DMS 273 (cell line): Measurements from ENCODE around the gene MCF2L.
"Not testable (repeated sequence)": the region's sequence is repeated elsewhere in the genome, so short reads cannot be mapped to it uniquely, and the experiment has no call there.

Experiments used
- DNase-seq: peaks from one replicate; lab custom pipeline; 2025; ENCODE audit not compliant: unreplicated experiment; lab: John Stamatoyannopoulos, UW

Gene MCF2L

GRCh38 chr13:113091891-113092775 lies 123.1 kb downstream of the MCF2L start:
- no peak for DNase-seq

GRCh38 chr13:113092776-113093579 lies 124.0 kb downstream of the MCF2L start:
- DNase-seq = no peak

GRCh38 chr13:113093580-113094409 lies 124.8 kb downstream of the MCF2L start:
- no peak for DNase-seq

- no peak for DNase-seq
Observed at GRCh38 chr13:113094410-113094800, 125.4 kb downstream of the MCF2L start.

GRCh38 chr13:113095146-113096051 lies 126.4 kb downstream of the MCF2L start:
- no peak for DNase-seq

GRCh38 chr13:113096052-113096744 lies 127.2 kb downstream of the MCF2L start:
- DNase-seq = no peak

GRCh38 chr13:113096745-113097305 lies 127.8 kb downstream of the MCF2L start:
- no peak for DNase-seq

- DNase-seq = no peak
Observed at GRCh38 chr13:113097651-113098050, 128.6 kb downstream of the MCF2L start.

- DNase-seq = no peak
Observed at GRCh38 chr13:113098162-113098732, 129.2 kb downstream of the MCF2L start.

- DNase-seq = no peak
Observed at GRCh38 chr13:113099142-113099541, 130.1 kb downstream of the MCF2L start.

GRCh38 chr13:113102302-113102701 lies 133.3 kb downstream of the MCF2L start:
- DNase-seq = not testable (repeated sequence)

- no peak for DNase-seq
Observed at GRCh38 chr13:113102727-113103126, 133.7 kb downstream of the MCF2L start.

GRCh38 chr13:113103646-113104045 lies 134.6 kb downstream of the MCF2L start:
- no peak for DNase-seq

GRCh38 chr13:113105032-113105920 lies 136.3 kb downstream of the MCF2L start, which contains the start of gene F7:
TSS of gene F7 (plus strand) at chr13:113105791. CDS start at chr13:113105842, 51 bp downstream.
- no peak for DNase-seq

- DNase-seq = no peak
Observed at GRCh38 chr13:113105921-113106452, 137.0 kb downstream of the MCF2L start.

- no peak for DNase-seq
Observed at GRCh38 chr13:113106711-113107351, 137.8 kb downstream of the MCF2L start.

GRCh38 chr13:113108521-113108920 lies 139.5 kb downstream of the MCF2L start:
- DNase-seq = not testable (repeated sequence)
